Measurements from ENCODE around the gene POC1A. TPM values are rescaled to one million over a fixed set of nuclear protein-coding genes. Genes with fewer than 3 reads are reported as not detected.

Gene POC1A
- total RNA-seq, 4 donors from 2014 or later, result 0.65 to 2.0 (median 1.2) TPM

- ATAC-seq (ENCODE audit: low FRiP score), result peak; percentile 29
- DNase-seq (ENCODE audit: low spot score), result no peak
- no peak for TF ChIP-seq CTCF (IDR thresholded peaks at IDR 0.05)
Measured at GRCh38 chr3:52176951-52177700, 22.9 kb upstream of the POC1A start.

GRCh38 chr3:52176180-52176752, 22.0 kb upstream of the POC1A start:
- ATAC-seq (ENCODE audit: low FRiP score), result no peak
- no peak for TF ChIP-seq CTCF (IDR thresholded peaks at IDR 0.05)
- no peak for DNase-seq (ENCODE audit: low spot score)

GRCh38 chr3:52175416-52176179, 21.4 kb upstream of the POC1A start:
- DNase-seq (ENCODE audit: low spot score), result no peak
- no peak for TF ChIP-seq CTCF (IDR thresholded peaks at IDR 0.05)
- no peak for ATAC-seq (ENCODE audit: low FRiP score)

GRCh38 chr3:52174896-52175295, 20.7 kb upstream of the POC1A start:
- ATAC-seq (ENCODE audit: low FRiP score) (no peak), DNase-seq (ENCODE audit: low spot score) (no peak)
- no peak for TF ChIP-seq CTCF (IDR thresholded peaks at IDR 0.05)

GRCh38 chr3:52173101-52173500, 18.9 kb upstream of the POC1A start:
- TF ChIP-seq CTCF (IDR thresholded peaks at IDR 0.05), result no peak
- DNase-seq (ENCODE audit: low spot score), result no peak
- ATAC-seq (ENCODE audit: low FRiP score), result no peak

GRCh38 chr3:52172262-52172757, 18.1 kb upstream of the POC1A start:
- DNase-seq (ENCODE audit: low spot score) (no peak), ATAC-seq (ENCODE audit: low FRiP score) (no peak)
- no peak for TF ChIP-seq CTCF (IDR thresholded peaks at IDR 0.05)

All from omental fat pad (tissue), 4 donors.